GM12878 (cell line): ENCODE data around the gene PDXP. TPM values are rescaled to one million over a fixed set of nuclear protein-coding genes. Genes with fewer than 3 reads are reported as not detected.

Source experiments
- ATAC-seq: fragments of 200-7000 bp; cut with Tn5 transposase; 3 replicates; pipeline ENCODE4 v1.9.1; 2020; ENCODE audit warnings: mild to moderate bottlenecking, moderate library complexity
- BruUV-seq: library from RNA; stranded (reverse); fragments of 400-500 nt; replicated peaks from 2 replicates; lab custom pipeline; 2021; lab: Mats Ljungman, UMichigan
- CTCF ChIA-PET: fragments of 300-600 bp; sonication (Branson Sonifier 250); formaldehyde crosslinking; extraction: SDS; loops from one replicate; lab custom pipeline; 2021; ENCODE audit warnings: inconsistent platforms; lab: Yijun Ruan, JAX
- POLR2A ChIA-PET: fragments of 350-600 bp; formaldehyde crosslinking; extraction: SDS; loops from one replicate; lab custom pipeline; 2021; ENCODE audit warnings: inconsistent platforms; lab: Charles Lee
- RAD21 ChIA-PET: fragments of 300-600 bp; sonication (Branson Sonifier 250); formaldehyde crosslinking; loops from one replicate; lab custom pipeline; 2023; ENCODE audit warnings: antibody characterized with exemption; ENCODE audit not compliant: unreplicated experiment; lab: Charles Lee
- SMC1A ChIA-PET: fragments of 300-600 bp; sonication (Branson Sonifier 250); formaldehyde crosslinking; loops from one replicate; lab custom pipeline; 2023; ENCODE audit not compliant: unreplicated experiment, uncharacterized antibody; lab: Charles Lee
- DNase-seq: peaks from one replicate; pipeline ENCODE4 v3.0.0-alpha.2; 2011; ENCODE audit warnings: low read depth, low spot score
- FAIRE-seq: peaks from 3 replicates; lab custom pipeline; 2011; peaks lifted over from hg19 to GRCh38; lab: Jason Lieb, UNC
- H2AFZ ChIP-seq: 2 replicates; pipeline ENCODE4 v1.6.0; 2011; ENCODE audit warnings: low read depth, low read length, control low read depth; ENCODE audit not compliant: control insufficient read depth
- H3K27ac ChIP-seq: 2 replicates; pipeline ENCODE4 v1.5.1; 2011; ENCODE audit warnings: control low read depth; ENCODE audit not compliant: control insufficient read depth, insufficient read depth
- H3K27me3 ChIP-seq, 2 experiments: replicated peaks in 1 of 2; 2 replicates each; pipeline versions ENCODE4 v1.6.0 to v1.6.1; 2011; ENCODE audit warnings: low read length in 1 of 2; ENCODE audit not compliant: control insufficient read depth in 2 of 2, insufficient read depth in 2 of 2
- H3K36me3 ChIP-seq, 2 experiments: 2 replicates each; pipeline ENCODE4 v1.5.1; 2011; ENCODE audit warnings: low read length in 1 of 2; ENCODE audit not compliant: control insufficient read depth in 2 of 2, insufficient read depth in 2 of 2
- H3K4me1 ChIP-seq: 2 replicates; pipeline ENCODE4 v1.6.1; 2011; ENCODE audit warnings: mild to moderate bottlenecking, low read length, moderate library complexity, mixed read lengths; ENCODE audit not compliant: control insufficient read depth, insufficient read depth
- H3K4me2 ChIP-seq: 2 replicates; pipeline ENCODE4 v1.6.0; 2011; ENCODE audit warnings: control low read depth; ENCODE audit not compliant: control insufficient read depth, insufficient read depth
- H3K4me3 ChIP-seq: fragments of 200-600 bp; sonication (generic); 2 replicates; pipeline ENCODE4 v1.5.1; 2016
- H3K79me2 ChIP-seq: 2 replicates; pipeline ENCODE4 v1.6.0; 2011; ENCODE audit warnings: low read length; ENCODE audit not compliant: control insufficient read depth, insufficient read depth
- H3K9ac ChIP-seq: 2 replicates; pipeline ENCODE4 v1.8.0; 2011; ENCODE audit warnings: low read length, control low read depth, mixed read lengths; ENCODE audit not compliant: control insufficient read depth, insufficient read depth
- H3K9me3 ChIP-seq: replicated peaks from 3 replicates; pipeline ENCODE4 v1.5.1; 2011; ENCODE audit warnings: mild to moderate bottlenecking, low read length; ENCODE audit not compliant: control insufficient read depth, insufficient read depth
- H4K20me1 ChIP-seq: 2 replicates; pipeline ENCODE4 v1.6.0; 2011; ENCODE audit not compliant: control insufficient read depth, insufficient read depth
- ATF2 ChIP-seq: IDR thresholded peaks from 2 replicates; pipeline ENCODE4 v1.6.1; 2012; ENCODE audit warnings: low read length, inconsistent platforms
- WRNIP1 ChIP-seq: IDR thresholded peaks from 2 replicates; pipeline ENCODE4 v1.6.1; 2011; ENCODE audit warnings: low read depth, low read length, improper control_type of control experiment, borderline replicate concordance
- ZNF24 ChIP-seq: fragments of 450-650 bp; IDR thresholded peaks from 2 replicates; pipeline ENCODE4 v1.6.1; 2017; ENCODE audit warnings: antibody characterized with exemption, mild to moderate bottlenecking
- WGBS: methylation state at CpG from one replicate; pipeline ENCODE4 v1.1.6; 2016; ENCODE audit warnings: low lambda C conversion rate; ENCODE audit not compliant: insufficient replicate concordance, insufficient coverage; ENCODE audit errors: missing lambda C conversion rate; 5-methylcytosine and 5-hydroxymethylcytosine counted together
- in situ Hi-C: fragments of 300-500 bp; cut with MboI; formaldehyde crosslinking; loops from 9 replicates; pipeline ENCODE4 v1.14.3; 2018; ENCODE audit warnings: mixed read lengths
- intact Hi-C: fragments of 100-400 bp; cut with micrococcal nuclease; formaldehyde crosslinking; loops from one replicate; pipeline ENCODE4 v1.14.2; 2022; ENCODE audit not compliant: unreplicated experiment
- polyA plus RNA-seq, 11 experiments: library from polyadenylated mRNA; depleted of rRNA in 4 of 11; unstranded in 6 of 11; stranded (reverse) in 5 of 11; fragments of >200 nt; fragmentation: Nextera tagmentation in 4 of 11; fragmentation: Illumina TruSeq in 1 of 11; extraction: Ambion mirVana in 4 of 11; extraction: Trizol in 1 of 11; gene quantifications; 1 replicate in 1 of 11; 2 replicates in 10 of 11; pipeline versions ENCODE4 v1.2.1 to v1.2.3, GENCODE V29; 2011 to 2016; ENCODE audit warnings: inconsistent platforms in 2 of 11, missing spikeins in 2 of 11, low read depth in 1 of 11
- total RNA-seq, 4 experiments: library from RNA; depleted of rRNA in 3 of 4; stranded (reverse); fragments of >200 nt in 3 of 4; fragmentation: Illumina TruSeq in 1 of 4; extraction: Trizol in 1 of 4; gene quantifications; 2 replicates each; pipeline versions ENCODE4 v1.2.1 to v1.2.3, GENCODE V29; 2013 to 2021

The PDXP gene
- total and polyA plus RNA-seq, 10 of the 15 experiments (the other 5 are each of a cell fraction or from before 2014, with no cell fraction given) = 4.4 to 56.7 (median 34.6) TPM

GRCh38 chr22:37617431-37617830 lies 41.1 kb upstream of the PDXP start:
- BruUV-seq = no TSS peak
- RAD21 ChIA-PET = interaction anchor here (1.8 kb wide), 1 partner anchor 9 kb away, joined by 10 read pairs; the partner anchor contains the start of gene GGA1
- H2AFZ ChIP-seq = no peak overlapping the region
- FAIRE-seq (no peak), ATAC-seq (no peak), DNase-seq (no peak)
- in situ Hi-C loops = no loop called here
- H4K20me1 ChIP-seq = no peaks in the 10 kb centered on the region
- intact Hi-C loops = no loop called here
- POLR2A ChIA-PET = interaction anchor here (0.9 to 1.2 kb wide), 2 partner anchors 9 to 10 kb away, joined by 3 to 4 read pairs; no protein-coding TSS in a partner anchor
- H3K79me2 ChIP-seq = peaks cover 4% of the 10 kb centered on the region
- H3K9ac ChIP-seq = no peak overlapping the region
- 73% methylated on average over 1 of the region's 1 CpG for WGBS
- H3K9me3 ChIP-seq = no peaks in the 10 kb centered on the region
- H3K27me3 ChIP-seq = no peaks in the 10 kb centered on the region
- H3K4me2 ChIP-seq = no peak overlapping the region
- peaks cover 13 to 24% of the 10 kb centered on the region in 2 experiments for H3K36me3 ChIP-seq
- SMC1A ChIA-PET = interaction anchor here (1.0 kb wide), 1 partner anchor 9 kb away, joined by 5 read pairs; no protein-coding TSS in a partner anchor
- CTCF ChIA-PET = interaction anchor here (1.0 to 14.9 kb wide), 6 partner anchors 9 to 63 kb away, joined by 4 to 275 read pairs (median 6); partner anchors contain the start of genes GGA1, LGALS1, NOL12 and SH3BP1
- peaks cover 6% of the 10 kb centered on the region for H3K4me1 ChIP-seq
- TF ChIP-seq ZNF24 = no peak
- no peak for TF ChIP-seq ATF2
- TF ChIP-seq WRNIP1 = no peak
- no peak overlapping the region for H3K4me3 ChIP-seq
- H3K27ac ChIP-seq = no peak overlapping the region
